ENCODE measurements around the gene GPR21.

GRCh38 chr9:123033352-123033751, at the start of gene GPR21:
- no peak for TF ChIP-seq CTBP1 (IDR thresholded peaks at IDR 0.05; ENCODE audit: borderline replicate concordance)
- TF ChIP-seq HDGF (IDR thresholded peaks at IDR 0.05; ENCODE audit: borderline replicate concordance), result no peak
- TF ChIP-seq FOXM1 (IDR thresholded peaks at IDR 0.05; ENCODE audit: borderline replicate concordance), result no peak
- TF ChIP-seq BHLHE40 (IDR thresholded peaks at IDR 0.05; ENCODE audit: borderline replicate concordance), result no peak
- TF ChIP-seq LEF1 (IDR thresholded peaks at IDR 0.05; ENCODE audit: borderline replicate concordance), result no peak
- TF ChIP-seq TARDBP (IDR thresholded peaks at IDR 0.05), result no peak

Data from HEK293T (cell line).